Colonic mucosa (tissue), 4 donors: ENCODE results near the gene ZNF726. TPM values are rescaled to one million over a fixed set of nuclear protein-coding genes. Genes with fewer than 3 reads are reported as not detected.
"Not testable (repeated sequence)": the region's sequence is repeated elsewhere in the genome, so short reads cannot be mapped to it uniquely, and the experiment has no call there.

Experiments used
- DNase-seq: peaks from one replicate; pipeline ENCODE4 v3.0.0-alpha.2; 2020
- H3K27ac ChIP-seq: fragments of 200-600 bp; one replicate; pipeline ENCODE4 v1.8.0; 2021
- H3K27me3 ChIP-seq: fragments of 200-600 bp; one replicate; pipeline ENCODE4 v1.8.0; 2021
- H3K36me3 ChIP-seq: fragments of 200-600 bp; one replicate; pipeline ENCODE4 v1.8.0; 2021
- H3K4me1 ChIP-seq: fragments of 200-600 bp; one replicate; pipeline ENCODE4 v1.8.0; 2021; ENCODE audit warnings: mild to moderate bottlenecking
- H3K4me3 ChIP-seq: fragments of 200-600 bp; one replicate; pipeline ENCODE4 v1.8.0; 2021
- H3K9ac ChIP-seq, 2 donors: one replicate each; pipeline ENCODE4 v1.7.0; 2013; ENCODE audit warnings: control low read depth in 2 of 2, low read depth in 2 of 2, low read length in 2 of 2
- H3K9me3 ChIP-seq: fragments of 200-600 bp; one replicate; pipeline ENCODE4 v1.8.0; 2021
- CTCF ChIP-seq: fragments of 200-600 bp; IDR thresholded peaks from one replicate; pipeline ENCODE4 v1.8.0; 2022; ENCODE audit warnings: antibody characterized with exemption, mild to moderate bottlenecking
- intact Hi-C: fragments of 100-400 bp; cut with DNase I; formaldehyde crosslinking; loops from one replicate; pipeline ENCODE4 v1.14.1; 2022
- total RNA-seq, 2 donors: library from RNA; stranded (reverse); fragmentation: NEBNext Ultra II Directional in 1 of 2; extraction: Animal tissue kit (Norgen Biotek cat#: 25700) in 1 of 2; gene quantifications; one replicate each; pipeline ENCODE4 v1.2.1, GENCODE V29; 2021
- donor health status: healthy.
- donor health status: DM: no; HTN: no; CAD: no.
- donor health status: DM: no; HTN: no; CAD: no.

ZNF726 gene
- total RNA-seq, 2 donors from 2014 or later = 0.93 to 4.2 TPM

DNA sequence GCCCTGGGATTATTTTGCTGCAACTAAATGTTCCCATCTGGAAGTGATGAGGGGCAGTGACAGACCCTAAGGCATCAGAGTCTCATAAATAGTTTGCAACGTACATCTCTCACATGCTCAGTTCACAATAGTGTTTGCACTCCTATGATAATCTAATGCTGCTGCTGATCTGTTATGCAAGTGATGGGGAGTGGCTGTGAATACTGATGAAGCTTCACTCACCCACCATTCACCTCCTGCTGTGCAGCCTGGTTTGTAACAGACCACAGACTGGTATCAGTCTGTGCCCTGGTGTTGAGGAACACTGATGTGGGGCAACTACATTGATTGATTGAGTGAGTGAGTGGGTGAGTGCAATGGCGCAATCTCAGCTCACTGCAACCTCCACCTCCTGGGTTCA, 54.9 kb downstream of the ZNF726 start:
- H3K9me3 ChIP-seq = no peaks in the 10 kb centered on the region
- no peaks in the 10 kb centered on the region for H3K36me3 ChIP-seq
- H3K4me3 ChIP-seq = no peak overlapping the region
- no peaks in the 10 kb centered on the region for H3K27me3 ChIP-seq
- no peaks in the 10 kb centered on the region for H3K4me1 ChIP-seq
- no peak overlapping the region for H3K27ac ChIP-seq
- no peak for DNase-seq
- H3K9ac ChIP-seq = no peak overlapping the region
- intact Hi-C loops = loop anchor here (5.0 kb wide), 1 partner anchor 97 kb away; no protein-coding TSS in a partner anchor
- TF ChIP-seq CTCF = no peak

GRCh38 chr19:23971598-23971997, 56.9 kb downstream of the ZNF726 start:
- Histone ChIP-seq H3K27me3 (no peaks in the 10 kb centered on the region), H3K9ac (no peak overlapping the region), H3K9me3 (no peaks in the 10 kb centered on the region), H3K4me3 (no peak overlapping the region), H3K4me1 (no peaks in the 10 kb centered on the region), H3K36me3 (no peaks in the 10 kb centered on the region), H3K27ac (no peak overlapping the region)
- no peak for DNase-seq
- intact Hi-C loops = no loop called here
- no peak for TF ChIP-seq CTCF

DNA sequence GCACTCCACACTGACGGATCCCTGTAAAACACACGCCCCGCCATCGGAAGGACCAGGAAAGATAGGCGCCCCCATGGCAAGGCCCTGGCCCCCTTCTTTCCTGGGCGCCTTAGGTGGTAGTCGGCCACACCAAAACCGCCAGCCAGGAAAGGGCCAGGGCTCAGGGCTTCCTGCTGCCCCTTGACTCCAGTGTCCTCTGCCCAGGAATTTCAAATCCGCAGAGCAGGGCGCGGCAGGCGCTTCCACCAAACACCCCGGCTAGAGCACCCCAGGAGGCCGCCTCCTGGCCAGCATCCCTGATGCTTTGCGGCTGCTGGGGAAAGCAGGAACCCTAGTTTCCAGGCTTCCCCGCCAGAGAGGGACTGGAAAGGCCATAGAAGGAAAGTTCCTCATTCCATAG, 57.5 kb downstream of the ZNF726 start:
- no peaks in the 10 kb centered on the region for H3K9me3 ChIP-seq
- H3K36me3 ChIP-seq = no peaks in the 10 kb centered on the region
- TF ChIP-seq CTCF = no peak
- H3K4me1 ChIP-seq = no peaks in the 10 kb centered on the region
- H3K27ac ChIP-seq = no peak overlapping the region
- H3K4me3 ChIP-seq = no peak overlapping the region
- H3K9ac ChIP-seq = no peak overlapping the region
- no peak for DNase-seq
- H3K27me3 ChIP-seq = no peaks in the 10 kb centered on the region
- intact Hi-C loops = no loop called here

- TF ChIP-seq CTCF = no peak
- Histone ChIP-seq H3K9ac (no peak overlapping the region), H3K9me3 (no peaks in the 10 kb centered on the region), H3K4me3 (no peak overlapping the region), H3K36me3 (no peaks in the 10 kb centered on the region), H3K4me1 (no peaks in the 10 kb centered on the region), H3K27ac (no peak overlapping the region), H3K27me3 (no peaks in the 10 kb centered on the region)
- no peak for DNase-seq
- intact Hi-C loops = no loop called here
Observed at GRCh38 chr19:23974941-23975340, 60.3 kb downstream of the ZNF726 start.

DNA sequence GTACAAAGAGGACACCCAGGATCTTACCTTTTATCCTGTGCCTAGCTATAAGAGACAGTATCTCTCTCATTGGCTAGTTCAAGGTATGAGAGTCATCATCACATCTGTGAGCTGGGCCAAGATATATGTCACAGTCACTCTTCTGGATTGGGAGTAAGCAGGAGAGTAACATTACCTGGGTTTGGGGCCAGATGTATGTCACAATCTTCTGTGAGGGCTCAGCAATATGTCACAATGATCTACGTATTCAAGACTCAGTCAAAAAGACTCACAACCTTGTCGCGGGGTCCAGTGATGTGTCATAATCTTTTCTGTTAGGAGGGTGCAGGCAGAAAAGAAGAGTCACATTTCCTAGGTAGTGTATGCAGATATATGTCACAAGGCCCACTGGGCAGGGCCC, 61.9 kb downstream of the ZNF726 start:
- H3K9me3 ChIP-seq, H3K27ac ChIP-seq, intact Hi-C loops: not testable (repeated sequence)

DNA sequence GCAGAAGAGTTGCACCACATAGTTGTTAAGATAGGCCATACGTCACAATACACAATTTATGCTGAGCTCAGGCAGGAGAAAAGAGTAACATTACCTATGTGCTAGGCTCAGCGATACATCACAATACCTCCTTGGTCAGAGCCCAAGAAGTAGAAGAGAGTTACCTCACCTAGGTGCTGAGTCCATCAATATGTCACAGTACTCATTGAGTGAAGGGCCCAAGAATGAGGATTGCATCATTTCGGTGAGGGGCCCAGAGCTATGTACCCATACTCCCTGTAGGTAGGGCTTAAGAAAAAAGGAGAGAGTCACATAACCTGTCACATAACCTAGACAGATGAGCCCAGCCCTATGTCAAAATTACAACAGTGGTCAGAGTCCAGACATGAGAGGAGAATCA, 62.6 kb downstream of the ZNF726 start:
- DNase-seq, H3K36me3 ChIP-seq, H3K9ac ChIP-seq, intact Hi-C loops, H3K27me3 ChIP-seq, H3K9me3 ChIP-seq, H3K4me1 ChIP-seq, H3K4me3 ChIP-seq, H3K27ac ChIP-seq: not testable (repeated sequence)

More for the DNA sequence above, 61.9 kb downstream of the ZNF726 start:
- not testable (repeated sequence) for H3K4me1 ChIP-seq, H3K9ac ChIP-seq, H3K36me3 ChIP-seq, H3K27me3 ChIP-seq, DNase-seq, H3K4me3 ChIP-seq

- Histone ChIP-seq H3K9ac (no peak overlapping the region), H3K9me3 (no peaks in the 10 kb centered on the region), H3K4me3 (no peak overlapping the region), H3K4me1 (no peaks in the 10 kb centered on the region), H3K36me3 (no peaks in the 10 kb centered on the region), H3K27me3 (no peaks in the 10 kb centered on the region), H3K27ac (no peak overlapping the region)
- TF ChIP-seq CTCF = no peak
- no peak for DNase-seq
- intact Hi-C loops = no loop called here
Observed at GRCh38 chr19:23978068-23978467, 63.4 kb downstream of the ZNF726 start.
